HG03064 (cell line): ENCODE measurements around the gene LHX3.

Source experiments
- ATAC-seq: cut with Tn5 transposase; IDR thresholded peaks from one replicate; pipeline ENCODE4 v1.9.1; 2021; ENCODE audit warnings: low read depth; ENCODE audit not compliant: unreplicated experiment

LHX3 gene

GRCh38 chr9:136179761-136180160, 25.2 kb downstream of the LHX3 start:
- ATAC-seq: no peak

DNA sequence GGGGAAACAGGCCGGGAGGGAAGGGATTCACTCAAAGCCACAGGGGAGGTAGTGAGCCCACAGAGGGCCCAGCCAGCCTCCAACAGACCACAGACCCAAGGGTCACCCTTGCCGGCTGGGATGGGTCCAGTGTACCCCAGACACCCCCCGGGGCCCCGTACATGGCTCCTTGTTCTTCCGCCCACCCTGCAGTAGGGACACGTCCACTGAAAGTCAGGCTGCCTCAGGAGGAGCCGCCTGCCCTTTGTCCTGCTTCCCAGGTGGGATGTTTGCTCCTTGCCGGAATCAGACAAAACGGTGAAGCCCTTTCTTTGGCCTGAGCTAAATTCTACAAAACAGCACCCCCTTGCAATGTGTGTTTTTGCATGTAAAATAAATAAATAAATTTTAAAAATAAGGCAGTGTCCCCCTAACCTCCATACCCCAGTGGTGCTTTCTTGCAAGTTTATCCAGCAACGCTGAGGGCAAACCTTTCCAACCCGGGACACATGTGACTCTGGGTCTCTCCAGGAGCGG, 25.8 kb downstream of the LHX3 start:
- ATAC-seq: no peak

GRCh38 chr9:136178773-136179075, 26.2 kb downstream of the LHX3 start:
- ATAC-seq: no peak

DNA sequence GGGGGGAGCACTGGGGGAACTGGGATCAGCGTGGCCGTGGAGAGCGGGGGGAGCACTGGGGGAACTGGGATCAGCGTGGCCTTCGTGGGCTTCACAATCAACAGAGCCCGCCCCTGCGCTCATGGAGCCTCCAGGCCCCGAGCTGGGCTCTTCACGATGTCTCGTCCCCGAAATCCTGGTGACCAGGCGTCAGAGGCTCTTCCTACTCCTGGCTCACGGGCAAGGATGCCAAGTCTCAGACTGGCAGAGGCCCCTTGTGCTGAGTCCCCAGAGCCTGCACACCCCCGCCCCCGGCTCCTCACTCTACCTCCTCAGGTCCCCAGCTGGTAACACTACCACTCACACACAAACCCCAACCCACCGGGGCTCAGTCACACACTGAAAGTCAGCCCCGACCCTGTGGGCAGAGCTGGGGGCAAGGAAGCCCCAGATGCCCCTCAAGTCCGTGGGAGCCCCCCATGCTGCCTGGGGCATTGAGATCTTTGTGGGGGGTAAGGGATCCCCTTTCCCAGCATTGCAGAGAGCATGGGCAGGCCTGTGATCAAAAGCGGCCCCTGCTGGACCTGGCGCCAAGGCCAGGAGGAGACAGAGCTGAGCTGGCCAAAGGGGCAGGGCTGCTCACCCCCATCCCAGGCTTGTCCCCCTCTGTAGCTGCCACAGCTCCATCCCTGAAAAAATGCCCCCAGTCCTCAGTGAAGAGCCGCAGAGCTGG, 26.7 kb downstream of the LHX3 start:
- ATAC-seq: no peak

GRCh38 chr9:136177224-136177623, 27.7 kb downstream of the LHX3 start:
- ATAC-seq: no peak

- ATAC-seq: no peak
These were observed 29.2 kb downstream of the LHX3 start for GRCh38 chr9:136175616-136176197.

- no peak for ATAC-seq
These were observed 29.9 kb downstream of the LHX3 start for GRCh38 chr9:136174779-136175615.

DNA sequence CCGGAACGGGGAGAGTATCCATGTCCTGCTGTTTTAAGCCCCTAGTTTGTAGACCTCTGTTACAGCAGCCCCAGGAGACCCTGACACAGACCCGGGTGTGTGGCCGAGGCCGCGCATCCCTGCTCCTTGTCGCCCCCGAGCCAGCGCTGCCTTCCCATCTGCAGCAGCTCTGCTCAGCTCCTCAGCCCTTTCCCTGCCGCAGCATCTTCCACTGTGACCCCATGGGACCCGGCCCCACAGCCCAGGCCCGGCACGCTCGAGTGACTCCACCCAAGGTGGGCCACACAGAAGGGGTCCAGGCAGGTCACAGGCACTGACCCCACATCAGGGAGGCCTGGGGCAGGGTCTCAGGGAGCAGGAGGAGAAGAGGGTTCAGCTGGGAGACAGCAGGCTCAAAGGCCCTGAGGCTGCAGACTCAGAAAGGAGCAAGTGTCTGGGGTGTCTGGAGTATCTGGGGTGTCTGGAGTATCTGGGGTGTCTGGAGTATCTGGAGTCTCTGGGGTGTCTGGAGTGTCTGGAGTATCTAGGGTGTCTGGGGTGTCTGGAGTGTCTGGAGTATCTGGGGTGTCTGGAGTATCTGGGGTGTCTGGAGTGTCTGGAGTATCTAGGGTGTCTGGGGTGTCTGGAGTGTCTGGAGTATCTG, 31.2 kb downstream of the LHX3 start:
- ATAC-seq: no peak

DNA sequence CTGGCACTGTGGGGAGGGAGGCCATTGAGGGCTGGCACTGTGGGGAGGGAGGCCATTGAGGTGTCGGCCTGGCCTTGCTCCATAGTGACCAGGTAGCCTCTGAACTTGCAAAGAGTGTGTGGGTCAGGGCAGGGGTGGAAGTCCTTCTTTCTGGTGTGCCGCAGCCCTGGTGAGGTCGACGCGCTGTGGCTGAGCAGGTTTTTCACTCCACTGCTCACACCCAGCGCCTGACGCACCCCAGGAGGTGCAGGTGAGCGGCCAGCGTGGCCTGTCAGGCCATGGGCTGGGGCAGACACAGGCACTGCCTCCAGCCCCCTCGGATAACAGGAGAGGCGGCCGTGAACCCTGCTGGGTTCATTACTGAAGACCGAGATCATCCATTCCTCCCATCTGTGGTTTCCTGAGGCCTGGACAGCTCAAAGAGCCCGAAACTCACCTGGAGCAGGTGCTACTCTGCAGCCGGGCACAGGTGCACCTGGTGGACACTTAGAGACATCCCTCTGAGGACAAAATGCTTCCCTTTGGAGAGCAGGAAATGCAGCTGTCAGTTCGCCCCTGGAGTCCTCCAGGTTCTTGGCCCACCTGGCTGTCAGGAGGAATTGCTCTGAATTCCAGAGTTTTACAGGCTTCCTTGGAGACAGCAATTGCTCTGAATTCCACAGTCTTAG, 32.4 kb downstream of the LHX3 start:
- no peak for ATAC-seq

DNA sequence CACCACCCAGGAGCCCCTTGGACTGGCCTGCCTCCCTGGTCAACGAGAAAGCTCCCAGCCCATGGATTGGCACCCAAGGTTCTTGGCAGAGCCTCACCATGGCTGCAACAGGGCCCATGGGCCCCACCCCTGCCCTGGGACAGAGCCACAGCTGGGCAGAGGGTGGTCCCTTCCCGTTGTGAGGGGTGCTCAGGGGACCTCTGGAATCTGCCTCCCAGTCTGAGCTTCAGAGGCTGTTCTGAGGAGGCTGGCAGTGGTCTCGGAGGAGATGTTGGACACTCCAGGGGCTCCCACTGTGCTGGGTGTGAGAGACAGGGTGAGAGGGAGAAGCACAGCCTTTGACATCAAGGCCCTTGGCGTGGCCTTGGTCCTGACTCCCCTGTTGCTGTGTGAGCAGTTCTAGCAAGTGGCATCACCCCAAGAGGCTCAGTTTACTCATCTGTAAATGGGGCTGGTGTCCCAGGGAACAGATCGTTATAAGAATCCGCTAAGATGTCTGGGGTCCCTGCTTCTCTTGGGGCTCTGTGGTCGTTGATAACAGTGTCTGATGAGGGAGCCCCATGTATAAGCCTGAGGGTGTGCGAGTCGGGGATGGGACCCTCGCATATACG, 33.0 kb downstream of the LHX3 start:
- ATAC-seq: no peak

- no peak for ATAC-seq
These were observed 33.7 kb downstream of the LHX3 start for GRCh38 chr9:136171009-136171800.

GRCh38 chr9:136170006-136170901, 34.7 kb downstream of the LHX3 start:
- no peak for ATAC-seq

DNA sequence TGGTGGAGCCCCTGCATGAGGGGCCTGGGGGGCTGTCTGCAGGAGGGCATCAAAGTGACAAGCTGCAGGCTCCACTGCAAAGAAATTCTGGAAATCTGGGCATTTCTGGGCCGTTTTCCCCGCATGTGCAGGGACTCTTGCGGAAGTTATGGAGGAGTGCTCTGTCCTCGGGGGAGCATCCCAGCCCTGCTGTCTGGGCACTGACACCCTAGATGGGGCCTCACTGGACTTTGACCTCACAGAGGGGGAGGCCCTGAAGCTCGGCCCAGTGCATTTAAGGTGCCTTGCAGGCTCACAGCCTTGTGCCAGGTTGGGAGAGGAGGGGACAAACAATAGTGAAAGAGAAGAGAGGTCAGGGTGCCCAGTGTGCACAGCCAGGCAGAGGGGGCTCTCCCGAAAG, 35.4 kb downstream of the LHX3 start:
- ATAC-seq: no peak

DNA sequence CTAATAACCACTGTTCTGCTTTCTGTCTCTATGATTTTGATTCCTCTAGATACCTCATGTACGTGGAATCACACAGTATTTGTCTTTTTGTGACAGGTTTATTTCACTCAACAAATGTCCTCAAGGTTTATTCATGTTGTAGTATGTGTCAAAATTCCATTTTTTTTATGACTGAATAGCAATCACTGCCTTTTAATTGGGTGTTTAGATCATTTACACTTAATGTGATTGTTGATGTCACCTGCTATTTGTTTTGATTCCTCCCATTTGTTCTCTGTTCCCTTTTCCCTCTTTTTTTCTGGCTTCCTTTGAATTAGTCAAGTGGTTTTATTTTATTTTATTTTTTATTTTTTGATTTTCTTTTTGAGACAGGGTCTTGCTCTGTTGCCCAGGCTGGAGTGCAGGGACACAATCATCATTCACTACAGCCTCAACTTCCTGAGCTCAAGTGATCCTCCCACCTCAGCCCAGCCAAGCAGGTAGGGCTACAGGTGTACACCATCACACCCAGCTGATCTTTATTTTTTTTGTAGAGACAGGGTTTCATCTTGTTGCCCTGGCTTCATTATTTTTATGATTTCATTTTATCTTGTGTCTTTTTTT, 41.6 kb downstream of the LHX3 start:
- no peak for ATAC-seq

- no peak for ATAC-seq
These were observed 43.8 kb downstream of the LHX3 start for GRCh38 chr9:136160995-136161610.

- no peak for ATAC-seq
These were observed 44.5 kb downstream of the LHX3 start for GRCh38 chr9:136160381-136160841.

GRCh38 chr9:136159851-136160250, 45.1 kb downstream of the LHX3 start:
- ATAC-seq: no peak
